Measurements from ENCODE around the gene LRRC14B. TPM values are rescaled to one million over a fixed set of nuclear protein-coding genes. Genes with fewer than 3 reads are reported as not detected.
"Not testable (repeated sequence)": the region's sequence is repeated elsewhere in the genome, so short reads cannot be mapped to it uniquely, and the experiment has no call there.

The LRRC14B gene
- total RNA-seq, 2 donors from 2014 or later: not detected

- DNase-seq: no peak
- ATAC-seq (replicated peaks in 1 of 2): no peak
- no peaks in the 10 kb centered on the region for H3K4me1 Mint-ChIP-seq (ENCODE audit: low read depth)
- H3K36me3 Mint-ChIP-seq (ENCODE audit: insufficient read depth in 2 of 2): peaks cover 7 to 21% of the 10 kb centered on the region in 2 donors
- H3K4me3 Mint-ChIP-seq: no peak overlapping the region
- no peaks in the 10 kb centered on the region for H3K27me3 Mint-ChIP-seq (ENCODE audit: low read depth)
- no peak overlapping the region for H3K27ac Mint-ChIP-seq
- no peaks in the 10 kb centered on the region for H3K9me3 Mint-ChIP-seq
Observed at GRCh38 chr5:203246-203930, 12.1 kb downstream of the LRRC14B start.

GRCh38 chr5:204001-204400, 12.7 kb downstream of the LRRC14B start:
- H3K36me3 Mint-ChIP-seq (ENCODE audit: insufficient read depth in 2 of 2): peaks cover 7 to 21% of the 10 kb centered on the region in 2 donors

GRCh38 chr5:204462-204861, 13.2 kb downstream of the LRRC14B start:
- no peak for ATAC-seq (replicated peaks in 1 of 2)
- H3K4me1 Mint-ChIP-seq (ENCODE audit: low read depth): peaks cover under 1% of the 10 kb centered on the region

More at GRCh38 chr5:204001-204400, 12.7 kb downstream of the LRRC14B start:
- Mint-ChIP-seq H3K4me1 (ENCODE audit: low read depth) (no peaks in the 10 kb centered on the region), H3K27ac (no peak overlapping the region), H3K9me3 (no peaks in the 10 kb centered on the region), H3K27me3 (ENCODE audit: low read depth) (no peaks in the 10 kb centered on the region), H3K4me3 (no peak overlapping the region)
- DNase-seq: no peak
- no peak for ATAC-seq (replicated peaks in 1 of 2)

DNA sequence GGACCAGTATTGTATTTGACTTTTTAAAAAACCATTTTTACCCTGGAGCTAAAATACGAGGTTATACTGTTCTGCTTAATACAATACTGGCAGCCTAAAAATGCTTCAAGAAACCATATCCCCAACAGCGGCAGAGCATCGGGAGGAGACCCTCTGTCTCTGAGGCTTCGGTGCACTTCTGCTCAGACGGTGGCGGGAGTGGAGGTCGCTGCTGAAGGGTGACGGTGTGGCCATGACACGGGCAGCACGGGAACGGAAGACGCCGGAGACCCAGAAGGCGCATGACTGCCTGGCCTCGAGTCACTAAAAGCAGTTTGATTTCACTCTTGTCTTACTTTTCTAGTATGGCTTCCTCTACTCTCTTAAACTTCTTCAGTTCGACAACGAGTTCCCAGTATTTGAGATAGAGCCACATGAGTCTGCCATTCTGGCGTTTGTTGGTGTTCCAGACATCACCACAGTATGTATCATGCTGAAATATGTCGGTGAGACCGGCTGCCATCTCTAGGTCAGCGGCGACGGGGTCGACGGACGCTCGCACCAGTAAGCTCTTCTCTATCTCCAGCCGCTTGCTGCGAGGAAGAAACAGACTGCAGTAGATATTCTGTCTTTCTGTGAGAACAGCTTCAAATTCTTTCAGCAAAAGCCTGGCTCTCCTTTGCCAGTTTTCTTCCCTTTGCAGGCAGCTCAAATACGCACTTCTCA, 13.8 kb downstream of the LRRC14B start:
- DNase-seq (no peak), ATAC-seq (replicated peaks in 1 of 2) (no peak)
- peaks cover 7% of the 10 kb centered on the region for H3K4me1 Mint-ChIP-seq (ENCODE audit: low read depth)
- no peak overlapping the region for H3K4me3 Mint-ChIP-seq
- H3K9me3 Mint-ChIP-seq: no peaks in the 10 kb centered on the region
- H3K36me3 Mint-ChIP-seq (ENCODE audit: insufficient read depth in 2 of 2): peaks cover 7 to 21% of the 10 kb centered on the region in 2 donors
- no peak overlapping the region for H3K27ac Mint-ChIP-seq
- H3K27me3 Mint-ChIP-seq (ENCODE audit: low read depth): no peaks in the 10 kb centered on the region

More at GRCh38 chr5:204462-204861, 13.2 kb downstream of the LRRC14B start:
- Mint-ChIP-seq H3K27me3 (ENCODE audit: low read depth) (no peaks in the 10 kb centered on the region), H3K36me3 (ENCODE audit: insufficient read depth in 2 of 2) (peaks cover 7 to 21% of the 10 kb centered on the region in 2 donors), H3K27ac (no peak overlapping the region), H3K4me3 (no peak overlapping the region), H3K9me3 (no peaks in the 10 kb centered on the region)
- DNase-seq: no peak

DNA sequence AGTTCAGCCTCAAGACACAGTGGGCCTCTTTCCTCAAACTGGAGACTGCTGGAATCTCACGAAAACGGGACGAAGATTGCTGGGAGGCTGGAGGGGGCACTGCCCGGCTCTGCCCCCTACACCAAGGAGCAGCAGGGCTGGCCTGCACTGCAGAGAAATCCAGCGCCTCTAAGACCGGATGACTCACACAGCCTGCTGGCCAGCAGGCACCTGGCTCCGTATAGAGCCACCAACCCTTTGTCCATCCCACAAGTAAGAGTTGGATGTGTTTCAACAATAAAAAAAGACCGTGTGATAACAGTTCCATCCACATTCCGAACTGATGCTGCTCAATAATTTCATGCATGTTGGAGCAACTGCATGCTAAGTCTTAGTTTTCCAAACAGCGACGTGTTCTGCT, 15.1 kb downstream of the LRRC14B start:
- Mint-ChIP-seq H3K4me3 (no peak overlapping the region), H3K27me3 (ENCODE audit: low read depth) (no peaks in the 10 kb centered on the region), H3K36me3 (ENCODE audit: insufficient read depth in 2 of 2) (peaks cover 7 to 21% of the 10 kb centered on the region in 2 donors), H3K9me3 (no peaks in the 10 kb centered on the region), H3K27ac (no peak overlapping the region), H3K4me1 (ENCODE audit: low read depth) (peaks cover 12% of the 10 kb centered on the region)
- DNase-seq (no peak), ATAC-seq (replicated peaks in 1 of 2) (no peak)

DNA sequence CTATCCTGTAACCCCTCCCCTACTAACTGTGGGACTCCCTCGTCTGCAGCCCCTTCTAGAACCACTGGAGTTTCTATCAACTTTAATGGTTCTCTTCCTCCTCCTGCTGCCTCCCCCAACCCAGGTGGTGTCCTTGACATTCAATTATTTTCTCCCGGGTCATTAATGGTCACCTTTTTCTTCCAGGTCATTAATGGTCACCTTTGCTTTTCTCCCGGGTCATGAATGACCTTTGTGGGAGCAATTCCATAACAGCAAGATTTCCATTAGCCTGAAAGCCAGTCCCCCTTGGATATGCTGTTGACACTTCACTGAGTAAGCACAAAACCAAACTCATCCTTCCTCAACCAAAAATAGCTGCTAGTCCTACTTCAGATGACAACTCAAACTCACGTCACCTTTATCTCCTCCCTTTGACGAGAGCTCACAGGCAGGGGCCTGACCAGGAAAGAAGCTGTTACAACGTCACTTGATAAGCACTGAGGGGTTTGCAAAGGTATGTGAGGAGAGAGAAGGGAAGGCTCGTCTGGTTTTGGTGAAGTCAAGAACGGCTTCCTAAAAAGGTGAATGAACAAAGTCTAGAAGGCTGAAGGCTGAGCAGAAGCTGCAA, 15.7 kb downstream of the LRRC14B start:
- no peak for ATAC-seq (replicated peaks in 1 of 2)
- H3K4me3 Mint-ChIP-seq: no peak overlapping the region
- no peak overlapping the region for H3K27ac Mint-ChIP-seq
- peaks cover 12% of the 10 kb centered on the region for H3K4me1 Mint-ChIP-seq (ENCODE audit: low read depth)
- H3K27me3 Mint-ChIP-seq (ENCODE audit: low read depth): no peaks in the 10 kb centered on the region
- H3K36me3 Mint-ChIP-seq (ENCODE audit: insufficient read depth in 2 of 2): peaks cover 7 to 21% of the 10 kb centered on the region in 2 donors
- DNase-seq: no peak
- H3K9me3 Mint-ChIP-seq: no peaks in the 10 kb centered on the region

- peaks cover 12% of the 10 kb centered on the region for H3K4me1 Mint-ChIP-seq (ENCODE audit: low read depth)
- no peaks in the 10 kb centered on the region for H3K27me3 Mint-ChIP-seq (ENCODE audit: low read depth)
- no peak overlapping the region for H3K27ac Mint-ChIP-seq
- no peaks in the 10 kb centered on the region for H3K9me3 Mint-ChIP-seq
- DNase-seq (no peak), ATAC-seq (replicated peaks in 1 of 2) (no peak)
- H3K36me3 Mint-ChIP-seq (ENCODE audit: insufficient read depth in 2 of 2): peaks cover 7 to 21% of the 10 kb centered on the region in 2 donors
- H3K4me3 Mint-ChIP-seq: no peak overlapping the region
Observed at GRCh38 chr5:207599-207998, 16.3 kb downstream of the LRRC14B start.

- peak overlapping the region; percentile 11 for H3K27ac Mint-ChIP-seq
- ATAC-seq (replicated peaks in 1 of 2) (no peak), DNase-seq (no peak)
- H3K4me3 Mint-ChIP-seq: peak overlapping the region in 1 of 2 donors; percentile 11
- H3K4me1 Mint-ChIP-seq (ENCODE audit: low read depth): peaks cover 14% of the 10 kb centered on the region
- H3K9me3 Mint-ChIP-seq: no peaks in the 10 kb centered on the region
- H3K36me3 Mint-ChIP-seq (ENCODE audit: insufficient read depth in 2 of 2): peaks cover 7 to 21% of the 10 kb centered on the region in 2 donors
- H3K27me3 Mint-ChIP-seq (ENCODE audit: low read depth): no peaks in the 10 kb centered on the region
Observed at GRCh38 chr5:208449-209114, 17.3 kb downstream of the LRRC14B start.

- Mint-ChIP-seq H3K27me3 (ENCODE audit: low read depth) (no peaks in the 10 kb centered on the region), H3K4me3 (peak overlapping the region; percentile 63 to 73), H3K36me3 (ENCODE audit: insufficient read depth in 2 of 2) (peaks cover 7 to 17% of the 10 kb centered on the region in 2 donors), H3K27ac (peak overlapping the region; percentile 63), H3K4me1 (ENCODE audit: low read depth) (peaks cover 49% of the 10 kb centered on the region), H3K9me3 (no peaks in the 10 kb centered on the region)
- ATAC-seq (replicated peaks in 1 of 2): no peak
- no peak for DNase-seq
Observed at GRCh38 chr5:213803-214395, 22.6 kb downstream of the LRRC14B start.

DNA sequence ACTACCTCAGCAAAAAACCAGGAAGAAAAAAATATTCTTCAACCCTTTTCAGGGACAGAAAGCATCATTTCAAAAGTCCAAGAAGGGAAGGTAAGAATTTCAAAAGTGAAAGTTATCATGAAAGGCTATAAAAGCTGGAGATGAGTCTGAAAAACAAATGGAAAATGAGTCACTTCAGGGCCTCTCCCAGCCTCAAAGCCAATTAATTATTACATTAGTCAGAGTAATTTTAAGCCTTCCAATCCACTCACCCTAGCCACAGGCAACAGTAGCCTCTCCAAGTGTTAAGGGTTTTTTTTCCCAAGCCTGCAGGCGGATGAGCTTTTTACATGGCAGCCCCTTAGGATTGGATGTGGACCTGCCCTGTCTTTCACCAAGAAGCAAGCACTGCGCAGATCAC, 24.0 kb downstream of the LRRC14B start:
- H3K9me3 Mint-ChIP-seq; H3K27me3 Mint-ChIP-seq (ENCODE audit: low read depth); DNase-seq: not testable (repeated sequence)
- H3K4me1 Mint-ChIP-seq (ENCODE audit: low read depth): peaks cover 51% of the 10 kb centered on the region
- H3K4me3 Mint-ChIP-seq: peak overlapping the region; percentile 63 to 73
- H3K27ac Mint-ChIP-seq: peak overlapping the region; percentile 55
- peak; percentile 17 to 18 for ATAC-seq (replicated peaks in 1 of 2)
- peaks cover 7 to 19% of the 10 kb centered on the region in 2 donors for H3K36me3 Mint-ChIP-seq (ENCODE audit: insufficient read depth in 2 of 2)

DNA sequence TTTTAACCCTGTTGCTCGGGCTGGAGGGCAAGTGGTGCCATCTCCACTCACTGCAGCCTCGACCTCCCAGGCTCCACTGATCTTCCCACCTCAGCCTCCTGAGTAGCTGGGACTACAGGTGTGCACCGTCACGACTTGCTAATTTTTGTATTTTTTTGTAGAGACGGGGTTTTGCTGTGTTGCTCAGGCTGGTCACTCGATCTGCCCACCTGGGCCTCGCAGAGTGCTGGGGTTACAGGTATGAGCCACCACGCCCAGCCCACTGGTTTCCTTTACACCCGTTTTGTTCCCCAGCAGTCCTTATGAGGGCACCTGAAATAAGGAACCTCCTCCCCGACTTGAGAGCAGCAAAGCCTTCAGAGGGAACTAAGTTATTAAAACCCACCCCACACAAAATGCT, 24.8 kb downstream of the LRRC14B start:
- H3K4me1 Mint-ChIP-seq (ENCODE audit: low read depth): peaks cover 56% of the 10 kb centered on the region
- DNase-seq; H3K9me3 Mint-ChIP-seq; H3K27me3 Mint-ChIP-seq (ENCODE audit: low read depth); ATAC-seq (replicated peaks in 1 of 2): not testable (repeated sequence)
- peak overlapping the region; percentile 63 to 73 for H3K4me3 Mint-ChIP-seq
- peak overlapping the region; percentile 55 for H3K27ac Mint-ChIP-seq
- peaks cover 7 to 19% of the 10 kb centered on the region in 2 donors for H3K36me3 Mint-ChIP-seq (ENCODE audit: insufficient read depth in 2 of 2)

DNA sequence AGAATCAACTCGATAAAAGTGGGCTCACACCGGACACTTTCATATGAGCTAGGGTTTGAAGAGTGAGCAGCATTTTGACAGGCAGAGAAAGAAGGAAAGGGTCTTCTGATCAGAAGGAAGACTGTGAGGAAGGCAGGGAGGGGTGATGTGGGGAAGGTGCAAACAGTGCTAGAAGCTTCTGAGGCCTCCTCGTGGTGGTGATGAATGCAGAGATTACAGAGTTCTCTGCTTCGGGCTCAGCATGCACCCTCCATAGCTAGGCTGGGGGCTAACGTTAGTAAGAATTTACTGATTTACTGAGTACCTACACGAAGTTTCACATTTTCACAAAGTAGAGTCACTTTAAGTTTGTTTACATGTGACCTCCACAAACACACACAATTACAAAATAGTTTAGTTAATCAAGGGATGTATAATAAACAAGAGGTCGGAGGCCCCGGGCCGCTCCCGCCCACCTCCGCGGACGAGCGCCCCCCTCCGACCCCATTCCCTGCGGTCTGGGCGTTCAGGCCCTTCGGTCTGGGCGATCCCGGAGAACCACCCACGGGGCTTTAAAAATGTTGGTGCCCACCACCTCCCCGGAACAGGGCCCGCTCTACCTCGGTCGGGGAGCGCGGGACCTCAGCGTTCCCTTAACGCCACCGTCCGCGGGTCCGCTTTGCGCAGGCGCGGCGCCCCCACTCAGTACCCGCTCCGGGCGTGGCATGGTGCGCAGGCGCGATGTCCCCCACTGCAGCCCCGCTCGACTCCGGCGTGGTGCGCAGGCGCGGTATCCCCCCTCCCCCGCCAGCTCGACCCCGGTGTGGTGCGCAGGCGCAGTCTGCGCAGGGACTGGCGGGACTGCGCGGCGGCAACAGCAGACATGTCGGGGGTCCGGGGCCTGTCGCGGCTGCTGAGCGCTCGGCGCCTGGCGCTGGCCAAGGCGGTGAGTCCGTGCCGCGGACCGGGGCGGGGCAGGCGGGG, 26.5 kb downstream of the LRRC14B start, which contains the start of the genes CCDC127 and SDHA:
CCDC127 (minus strand) TSS at position 660 of the 963 bp plus-strand sequence. CDS start 1,304 bp downstream, outside the sequence.
SDHA (plus strand) TSS at position 827 of the 963 bp plus-strand sequence; CDS start at position 863, 36 bp downstream.
- Mint-ChIP-seq H3K27ac (peak within 1 kb of the TSS; percentile 97), H3K4me3 (peak within 1 kb of the TSS; percentile 95 to 99), H3K36me3 (ENCODE audit: insufficient read depth in 2 of 2) (peaks cover 7 to 19% of the 10 kb centered on the region in 2 donors), H3K4me1 (ENCODE audit: low read depth) (peaks cover 72% of the 10 kb centered on the region)
- not testable (repeated sequence) for H3K9me3 Mint-ChIP-seq; H3K27me3 Mint-ChIP-seq (ENCODE audit: low read depth)
- peak; percentile 86 to 88 for ATAC-seq (replicated peaks in 1 of 2)
- DNase-seq: peak; percentile 98 to 99
